GM12878 (cell line): Measurements from ENCODE around the gene UCN2. TPM values are rescaled to one million over a fixed set of nuclear protein-coding genes. Genes with fewer than 3 reads are reported as not detected.

Source experiments
- ATAC-seq: fragments of 200-7000 bp; cut with Tn5 transposase; 3 replicates; pipeline ENCODE4 v1.9.1; 2020; ENCODE audit warnings: mild to moderate bottlenecking, moderate library complexity
- BruUV-seq: library from RNA; stranded (reverse); fragments of 400-500 nt; replicated peaks from 2 replicates; lab custom pipeline; 2021; lab: Mats Ljungman, UMichigan
- CTCF ChIA-PET: fragments of 300-600 bp; sonication (Branson Sonifier 250); formaldehyde crosslinking; extraction: SDS; loops from one replicate; lab custom pipeline; 2021; ENCODE audit warnings: inconsistent platforms; lab: Yijun Ruan, JAX
- POLR2A ChIA-PET: fragments of 350-600 bp; formaldehyde crosslinking; extraction: SDS; loops from one replicate; lab custom pipeline; 2021; ENCODE audit warnings: inconsistent platforms; lab: Charles Lee
- RAD21 ChIA-PET: fragments of 300-600 bp; sonication (Branson Sonifier 250); formaldehyde crosslinking; loops from one replicate; lab custom pipeline; 2023; ENCODE audit warnings: antibody characterized with exemption; ENCODE audit not compliant: unreplicated experiment; lab: Charles Lee
- SMC1A ChIA-PET: fragments of 300-600 bp; sonication (Branson Sonifier 250); formaldehyde crosslinking; loops from one replicate; lab custom pipeline; 2023; ENCODE audit not compliant: unreplicated experiment, uncharacterized antibody; lab: Charles Lee
- DNase-seq: peaks from one replicate; pipeline ENCODE4 v3.0.0-alpha.2; 2011; ENCODE audit warnings: low read depth, low spot score
- FAIRE-seq: peaks from 3 replicates; lab custom pipeline; 2011; peaks lifted over from hg19 to GRCh38; lab: Jason Lieb, UNC
- H2AFZ ChIP-seq: 2 replicates; pipeline ENCODE4 v1.6.0; 2011; ENCODE audit warnings: low read depth, low read length, control low read depth; ENCODE audit not compliant: control insufficient read depth
- H3K27ac ChIP-seq: 2 replicates; pipeline ENCODE4 v1.5.1; 2011; ENCODE audit warnings: control low read depth; ENCODE audit not compliant: control insufficient read depth, insufficient read depth
- H3K27me3 ChIP-seq, 2 experiments: replicated peaks in 1 of 2; 2 replicates each; pipeline versions ENCODE4 v1.6.0 to v1.6.1; 2011; ENCODE audit warnings: low read length in 1 of 2; ENCODE audit not compliant: control insufficient read depth in 2 of 2, insufficient read depth in 2 of 2
- H3K36me3 ChIP-seq, 2 experiments: 2 replicates each; pipeline ENCODE4 v1.5.1; 2011; ENCODE audit warnings: low read length in 1 of 2; ENCODE audit not compliant: control insufficient read depth in 2 of 2, insufficient read depth in 2 of 2
- H3K4me1 ChIP-seq: 2 replicates; pipeline ENCODE4 v1.6.1; 2011; ENCODE audit warnings: mild to moderate bottlenecking, low read length, moderate library complexity, mixed read lengths; ENCODE audit not compliant: control insufficient read depth, insufficient read depth
- H3K4me2 ChIP-seq: 2 replicates; pipeline ENCODE4 v1.6.0; 2011; ENCODE audit warnings: control low read depth; ENCODE audit not compliant: control insufficient read depth, insufficient read depth
- H3K4me3 ChIP-seq: fragments of 200-600 bp; sonication (generic); 2 replicates; pipeline ENCODE4 v1.5.1; 2016
- H3K79me2 ChIP-seq: 2 replicates; pipeline ENCODE4 v1.6.0; 2011; ENCODE audit warnings: low read length; ENCODE audit not compliant: control insufficient read depth, insufficient read depth
- H3K9ac ChIP-seq: 2 replicates; pipeline ENCODE4 v1.8.0; 2011; ENCODE audit warnings: low read length, control low read depth, mixed read lengths; ENCODE audit not compliant: control insufficient read depth, insufficient read depth
- H3K9me3 ChIP-seq: replicated peaks from 3 replicates; pipeline ENCODE4 v1.5.1; 2011; ENCODE audit warnings: mild to moderate bottlenecking, low read length; ENCODE audit not compliant: control insufficient read depth, insufficient read depth
- H4K20me1 ChIP-seq: 2 replicates; pipeline ENCODE4 v1.6.0; 2011; ENCODE audit not compliant: control insufficient read depth, insufficient read depth
- MYC ChIP-seq: IDR thresholded peaks from 2 replicates; pipeline ENCODE4 v1.6.1; 2011; ENCODE audit warnings: mild to moderate bottlenecking, low read length, moderate library complexity, inconsistent platforms; ENCODE audit not compliant: insufficient read depth, insufficient replicate concordance, insufficient read length, severe bottlenecking
- NFXL1 ChIP-seq: fragments of 450-650 bp; IDR thresholded peaks from 2 replicates; pipeline ENCODE4 v1.6.1; 2017; ENCODE audit warnings: antibody characterized with exemption, mild to moderate bottlenecking, borderline replicate concordance
- NR2F1 ChIP-seq: fragments of 450-650 bp; conservative IDR thresholded peaks from 2 replicates; pipeline ENCODE4 v1.6.1; 2017; ENCODE audit warnings: mild to moderate bottlenecking
- RELB ChIP-seq: fragments of 450-650 bp; IDR thresholded peaks from 2 replicates; pipeline ENCODE4 v1.6.1; 2017; ENCODE audit warnings: low read depth, mild to moderate bottlenecking, moderate library complexity
- SUZ12 ChIP-seq: fragments of 200-600 bp; sonication (generic); IDR thresholded peaks from one replicate; pipeline ENCODE4 v1.6.1; 2018; ENCODE audit warnings: antibody characterized with exemption, mild to moderate bottlenecking; ENCODE audit not compliant: unreplicated experiment
- YBX1 ChIP-seq: fragments of 450-650 bp; IDR thresholded peaks from 2 replicates; pipeline ENCODE4 v1.6.1; 2016; ENCODE audit warnings: antibody characterized with exemption
- ZNF687 ChIP-seq: fragments of 450-650 bp; IDR thresholded peaks from 2 replicates; pipeline ENCODE4 v1.6.1; 2017; ENCODE audit warnings: mild to moderate bottlenecking, moderate library complexity
- WGBS: methylation state at CpG from one replicate; pipeline ENCODE4 v1.1.6; 2016; ENCODE audit warnings: low lambda C conversion rate; ENCODE audit not compliant: insufficient replicate concordance, insufficient coverage; ENCODE audit errors: missing lambda C conversion rate; 5-methylcytosine and 5-hydroxymethylcytosine counted together
- in situ Hi-C: fragments of 300-500 bp; cut with MboI; formaldehyde crosslinking; loops from 9 replicates; pipeline ENCODE4 v1.14.3; 2018; ENCODE audit warnings: mixed read lengths
- intact Hi-C: fragments of 100-400 bp; cut with micrococcal nuclease; formaldehyde crosslinking; loops from one replicate; pipeline ENCODE4 v1.14.2; 2022; ENCODE audit not compliant: unreplicated experiment
- polyA plus RNA-seq, 11 experiments: library from polyadenylated mRNA; depleted of rRNA in 4 of 11; unstranded in 6 of 11; stranded (reverse) in 5 of 11; fragments of >200 nt; fragmentation: Nextera tagmentation in 4 of 11; fragmentation: Illumina TruSeq in 1 of 11; extraction: Ambion mirVana in 4 of 11; extraction: Trizol in 1 of 11; gene quantifications; 1 replicate in 1 of 11; 2 replicates in 10 of 11; pipeline versions ENCODE4 v1.2.1 to v1.2.3, GENCODE V29; 2011 to 2016; ENCODE audit warnings: inconsistent platforms in 2 of 11, missing spikeins in 2 of 11, low read depth in 1 of 11
- total RNA-seq, 4 experiments: library from RNA; depleted of rRNA in 3 of 4; stranded (reverse); fragments of >200 nt in 3 of 4; fragmentation: Illumina TruSeq in 1 of 4; extraction: Trizol in 1 of 4; gene quantifications; 2 replicates each; pipeline versions ENCODE4 v1.2.1 to v1.2.3, GENCODE V29; 2013 to 2021

UCN2 gene
- total and polyA plus RNA-seq, 10 of the 15 experiments (the other 5 are each of a cell fraction or from before 2014, with no cell fraction given), result 0.05 TPM; not detected in 9

GRCh38 chr3:48597408-48597800, 33.8 kb upstream of the UCN2 start:
- SMC1A ChIA-PET, result no interaction called here
- H3K9ac ChIP-seq, result no peak overlapping the region
- H2AFZ ChIP-seq, result no peak overlapping the region
- FAIRE-seq (no peak), ATAC-seq (no peak), DNase-seq (no peak)
- no peaks in the 10 kb centered on the region for H4K20me1 ChIP-seq
- intact Hi-C loops, result no loop called here
- WGBS, result 82% methylated on average over 6 of the region's 6 CpGs
- no peaks in the 10 kb centered on the region for H3K79me2 ChIP-seq
- H3K4me3 ChIP-seq, result no peak overlapping the region
- no TSS peak for BruUV-seq
- RAD21 ChIA-PET, result interaction anchor here (1.0 kb wide), 1 partner anchor 12 kb away, joined by 3 read pairs; the partner anchor contains the start of gene UQCRC1
- no peaks in the 10 kb centered on the region; the same call in 1 of the 2 replicates for H3K4me1 ChIP-seq
- H3K36me3 ChIP-seq, result peaks cover 16 to 34% of the 10 kb centered on the region in 2 experiments
- no peaks in the 10 kb centered on the region for H3K9me3 ChIP-seq
- no peak for TF ChIP-seq ZNF687
- TF ChIP-seq NR2F1, result no peak
- no peak for TF ChIP-seq NFXL1
- no peak for TF ChIP-seq RELB
- TF ChIP-seq YBX1, result no peak
- no peak for TF ChIP-seq SUZ12
- TF ChIP-seq MYC, result no peak
- in situ Hi-C loops, result no loop called here
- CTCF ChIA-PET, result interaction anchor here (0.6 to 1.4 kb wide), 2 partner anchors 38 to 127 kb away, joined by 3 to 4 read pairs; no protein-coding TSS in a partner anchor
- H3K27ac ChIP-seq, result no peak overlapping the region
- H3K4me2 ChIP-seq, result no peak overlapping the region
- POLR2A ChIA-PET, result no interaction called here
- H3K27me3 ChIP-seq, result peaks cover 0 to 9% of the 10 kb centered on the region in 2 experiments; a peak in 2 of 4 replicates
